ENCODE results near the gene KCNJ13.

- TF ChIP-seq, protein P1, sequence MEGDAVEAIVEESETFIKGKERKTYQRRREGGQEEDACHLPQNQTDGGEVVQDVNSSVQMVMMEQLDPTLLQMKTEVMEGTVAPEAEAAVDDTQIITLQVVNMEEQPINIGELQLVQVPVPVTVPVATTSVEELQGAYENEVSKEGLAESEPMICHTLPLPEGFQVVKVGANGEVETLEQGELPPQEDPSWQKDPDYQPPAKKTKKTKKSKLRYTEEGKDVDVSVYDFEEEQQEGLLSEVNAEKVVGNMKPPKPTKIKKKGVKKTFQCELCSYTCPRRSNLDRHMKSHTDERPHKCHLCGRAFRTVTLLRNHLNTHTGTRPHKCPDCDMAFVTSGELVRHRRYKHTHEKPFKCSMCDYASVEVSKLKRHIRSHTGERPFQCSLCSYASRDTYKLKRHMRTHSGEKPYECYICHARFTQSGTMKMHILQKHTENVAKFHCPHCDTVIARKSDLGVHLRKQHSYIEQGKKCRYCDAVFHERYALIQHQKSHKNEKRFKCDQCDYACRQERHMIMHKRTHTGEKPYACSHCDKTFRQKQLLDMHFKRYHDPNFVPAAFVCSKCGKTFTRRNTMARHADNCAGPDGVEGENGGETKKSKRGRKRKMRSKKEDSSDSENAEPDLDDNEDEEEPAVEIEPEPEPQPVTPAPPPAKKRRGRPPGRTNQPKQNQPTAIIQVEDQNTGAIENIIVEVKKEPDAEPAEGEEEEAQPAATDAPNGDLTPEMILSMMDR (IDR thresholded peaks at IDR 0.05) = no peak
- no peak for TF ChIP-seq POLR2A (IDR thresholded peaks at IDR 0.05)
Measured at GRCh38 chr2:232741972-232742371, 34.4 kb downstream of the KCNJ13 start.
